ENCODE measurements around the gene CPVL.

Gene CPVL

GRCh38 chr7:29014725-29015124 is 131.6 kb downstream of the CPVL start:
- no peak for TF ChIP-seq JUND (IDR thresholded peaks at IDR 0.05; ENCODE audit: low read depth)
- in situ Hi-C loops (cut with HindIII; ENCODE audit: low pct_unique_long_range_greater_than_20kb, low sequenced_read_pairs) = no loop called here
- no peak for DNase-seq (ENCODE audit: low read depth in 1 of 2, low spot score in 1 of 2)

DNA sequence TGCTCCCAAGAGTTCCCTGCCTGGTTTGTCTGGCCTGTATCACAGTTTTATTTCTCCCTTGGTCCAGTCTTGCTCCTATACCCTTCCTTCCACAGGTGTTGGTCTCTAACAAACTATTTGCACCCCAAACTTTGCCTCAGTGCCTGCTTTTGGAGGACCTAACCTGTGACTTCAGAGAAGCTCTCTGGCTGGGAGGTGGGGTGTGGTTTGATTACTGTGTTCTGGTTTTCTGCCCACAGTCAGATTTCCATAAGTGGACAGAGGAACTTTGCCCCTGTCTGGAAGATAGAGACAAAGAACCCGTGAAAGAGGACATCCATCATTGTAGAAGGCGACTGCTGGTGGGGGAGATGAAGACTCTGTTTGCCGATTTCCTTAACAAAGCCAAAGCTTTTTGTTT is 132.4 kb downstream of the CPVL start:
- no peak for DNase-seq (ENCODE audit: low read depth in 1 of 2, low spot score in 1 of 2)
- TF ChIP-seq JUND (IDR thresholded peaks at IDR 0.05; ENCODE audit: low read depth) = no peak
- in situ Hi-C loops (cut with HindIII; ENCODE audit: low pct_unique_long_range_greater_than_20kb, low sequenced_read_pairs) = no loop called here

DNA sequence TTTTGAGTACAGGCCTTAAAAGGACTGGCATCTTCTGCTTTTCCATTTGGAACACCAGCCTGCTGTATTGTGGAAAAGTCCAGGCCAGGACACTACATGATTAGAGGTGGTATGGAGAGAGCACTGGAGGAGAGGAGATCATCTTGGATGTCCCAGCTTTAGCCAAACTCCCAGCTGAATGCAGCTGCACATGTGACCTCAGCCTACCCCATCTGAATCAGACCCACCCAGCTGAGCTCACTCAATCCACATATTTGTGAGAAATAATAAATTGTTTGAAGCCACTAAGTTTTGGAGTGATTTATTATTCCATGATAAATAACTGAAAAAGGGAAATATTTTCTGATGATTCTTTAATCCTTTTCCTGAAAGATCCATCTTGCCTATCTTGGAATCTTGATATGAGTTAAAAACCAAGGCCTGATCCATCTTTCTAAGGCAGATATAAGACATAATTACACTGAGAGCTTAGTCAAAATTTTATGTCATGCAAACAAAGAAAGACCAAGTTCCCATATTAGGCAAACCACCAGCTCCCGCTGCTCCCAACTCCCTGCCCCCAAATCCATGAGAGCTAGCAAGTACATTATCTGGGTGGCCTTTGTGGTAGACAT is 133.1 kb downstream of the CPVL start:
- no peak for DNase-seq (ENCODE audit: low read depth in 1 of 2, low spot score in 1 of 2)
- TF ChIP-seq JUND (IDR thresholded peaks at IDR 0.05; ENCODE audit: low read depth) = no peak
- in situ Hi-C loops (cut with HindIII; ENCODE audit: low pct_unique_long_range_greater_than_20kb, low sequenced_read_pairs) = no loop called here

GRCh38 chr7:29009947-29010346 is 136.4 kb downstream of the CPVL start:
- DNase-seq (ENCODE audit: low read depth in 1 of 2, low spot score in 1 of 2) = no peak
- in situ Hi-C loops (cut with HindIII; ENCODE audit: low pct_unique_long_range_greater_than_20kb, low sequenced_read_pairs) = no loop called here
- no peak for TF ChIP-seq JUND (IDR thresholded peaks at IDR 0.05; ENCODE audit: low read depth)

GRCh38 chr7:29008590-29008989 is 137.7 kb downstream of the CPVL start:
- DNase-seq (ENCODE audit: low read depth in 1 of 2, low spot score in 1 of 2) = no peak
- TF ChIP-seq JUND (IDR thresholded peaks at IDR 0.05; ENCODE audit: low read depth) = no peak
- in situ Hi-C loops (cut with HindIII; ENCODE audit: low pct_unique_long_range_greater_than_20kb, low sequenced_read_pairs) = no loop called here

- TF ChIP-seq JUND (IDR thresholded peaks at IDR 0.05; ENCODE audit: low read depth) = no peak
- DNase-seq (ENCODE audit: low read depth in 1 of 2, low spot score in 1 of 2) = no peak
- in situ Hi-C loops (cut with HindIII; ENCODE audit: low pct_unique_long_range_greater_than_20kb, low sequenced_read_pairs) = no loop called here
These were observed 139.2 kb downstream of the CPVL start for GRCh38 chr7:29007127-29007526.

DNA sequence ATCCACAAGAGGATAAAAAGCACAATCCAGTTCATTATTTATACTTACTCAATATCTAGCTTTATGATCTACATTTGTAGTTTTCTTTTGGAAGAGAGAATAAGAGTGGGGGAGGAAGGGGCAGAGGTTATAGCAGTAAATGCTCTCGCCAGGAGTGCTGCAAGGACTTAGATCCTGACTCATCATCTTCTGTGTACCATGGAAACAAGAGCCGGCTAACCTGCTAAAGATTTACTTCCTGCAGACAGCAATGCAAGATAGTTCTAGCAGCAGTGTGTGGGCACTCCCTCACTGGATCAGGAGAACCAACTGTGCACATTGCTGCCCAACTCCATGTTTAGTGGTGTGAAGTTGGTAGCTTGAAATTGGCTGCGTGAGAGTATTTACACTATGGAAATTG is 140.5 kb downstream of the CPVL start:
- in situ Hi-C loops (cut with HindIII; ENCODE audit: low pct_unique_long_range_greater_than_20kb, low sequenced_read_pairs) = no loop called here
- no peak for TF ChIP-seq JUND (IDR thresholded peaks at IDR 0.05; ENCODE audit: low read depth)
- DNase-seq (ENCODE audit: low read depth in 1 of 2, low spot score in 1 of 2) = peak in 1 of 2 experiments; percentile 74

DNA sequence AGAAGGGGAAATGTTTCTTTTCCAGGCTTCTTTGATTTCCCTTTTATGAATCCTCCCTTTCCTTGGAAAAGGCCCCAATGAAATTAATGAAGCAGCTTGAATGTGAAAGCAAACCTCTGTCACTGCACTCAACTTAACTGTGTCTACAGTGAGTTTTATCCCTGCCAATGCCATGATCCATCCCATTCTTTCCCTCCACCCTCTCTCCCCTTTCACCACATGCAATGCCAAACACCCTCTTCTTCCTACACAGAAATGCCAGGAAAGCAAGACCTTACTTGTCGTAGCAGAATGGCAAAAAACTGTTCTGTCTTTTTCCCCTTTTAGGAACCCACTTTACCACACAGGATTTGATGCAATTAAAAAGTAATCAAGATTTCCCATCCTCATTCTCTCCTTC is 140.9 kb downstream of the CPVL start:
- peak in 1 of 2 experiments; percentile 44 for DNase-seq (ENCODE audit: low read depth in 1 of 2, low spot score in 1 of 2)
- TF ChIP-seq JUND (IDR thresholded peaks at IDR 0.05; ENCODE audit: low read depth) = 0 out of 2 replicates have a peak, but pooled peaks have one; percentile 7
- in situ Hi-C loops (cut with HindIII; ENCODE audit: low pct_unique_long_range_greater_than_20kb, low sequenced_read_pairs) = no loop called here

DNA sequence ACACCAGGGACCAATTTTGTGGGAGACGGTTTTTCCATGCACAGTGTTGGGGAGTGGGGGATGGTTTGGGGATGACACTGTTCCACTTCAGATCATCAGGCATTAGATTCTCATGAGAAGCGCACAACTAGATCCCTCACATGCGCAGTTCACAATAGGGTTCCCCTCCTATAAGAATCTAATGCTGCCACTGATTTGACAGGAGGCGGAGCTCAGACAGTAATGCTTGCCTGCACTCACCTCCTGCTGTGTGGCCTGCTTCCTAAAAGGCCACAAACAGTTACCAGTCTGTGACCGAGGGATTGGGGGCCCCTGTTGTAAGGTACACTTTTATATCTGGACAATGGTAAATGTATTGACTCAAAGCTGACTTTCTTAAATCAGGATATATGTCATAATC is 142.6 kb downstream of the CPVL start:
- in situ Hi-C loops (cut with HindIII; ENCODE audit: low pct_unique_long_range_greater_than_20kb, low sequenced_read_pairs) = no loop called here
- no peak for DNase-seq (ENCODE audit: low read depth in 1 of 2, low spot score in 1 of 2)
- no peak for TF ChIP-seq JUND (IDR thresholded peaks at IDR 0.05; ENCODE audit: low read depth)

DNA sequence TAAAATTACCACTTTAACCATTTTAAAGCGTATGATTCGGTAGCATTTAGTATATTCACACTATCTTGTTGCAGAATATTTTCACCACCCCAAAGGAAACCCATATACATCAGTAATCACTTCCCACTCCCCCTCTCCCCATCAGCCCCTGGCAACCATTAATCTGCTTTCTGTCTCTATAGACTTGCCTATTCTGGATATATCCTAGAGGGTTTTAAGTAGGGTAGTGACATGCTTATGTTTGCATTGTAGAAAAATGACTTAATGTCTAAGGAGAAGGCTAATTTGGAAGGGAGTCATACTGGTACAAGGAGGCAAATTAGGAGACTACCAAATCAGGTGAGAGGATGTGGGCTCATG is 145.6 kb downstream of the CPVL start:
- DNase-seq (ENCODE audit: low read depth in 1 of 2, low spot score in 1 of 2) = no peak
- in situ Hi-C loops (cut with HindIII; ENCODE audit: low pct_unique_long_range_greater_than_20kb, low sequenced_read_pairs) = no loop called here

GRCh38 chr7:28999895-29000716 is 146.2 kb downstream of the CPVL start:
- no peak for DNase-seq (ENCODE audit: low read depth in 1 of 2, low spot score in 1 of 2)
- in situ Hi-C loops (cut with HindIII; ENCODE audit: low pct_unique_long_range_greater_than_20kb, low sequenced_read_pairs) = no loop called here
- TF ChIP-seq JUND (IDR thresholded peaks at IDR 0.05; ENCODE audit: low read depth) = no peak

More for the DNA sequence above, 145.6 kb downstream of the CPVL start:
- no peak for TF ChIP-seq JUND (IDR thresholded peaks at IDR 0.05; ENCODE audit: low read depth)

GRCh38 chr7:28999427-28999826 is 146.9 kb downstream of the CPVL start:
- in situ Hi-C loops (cut with HindIII; ENCODE audit: low pct_unique_long_range_greater_than_20kb, low sequenced_read_pairs) = no loop called here
- no peak for DNase-seq (ENCODE audit: low read depth in 1 of 2, low spot score in 1 of 2)
- TF ChIP-seq JUND (IDR thresholded peaks at IDR 0.05; ENCODE audit: low read depth) = no peak

GRCh38 chr7:28998105-28998504 is 148.2 kb downstream of the CPVL start:
- DNase-seq (ENCODE audit: low read depth in 1 of 2, low spot score in 1 of 2) = peak in 1 of 2 experiments; percentile 47
- in situ Hi-C loops (cut with HindIII; ENCODE audit: low pct_unique_long_range_greater_than_20kb, low sequenced_read_pairs) = no loop called here
- no peak for TF ChIP-seq JUND (IDR thresholded peaks at IDR 0.05; ENCODE audit: low read depth)
